OCI-LY1 (cell line): ENCODE measurements around the gene BCAR1.
"Not testable (repeated sequence)": the region's sequence is repeated elsewhere in the genome, so short reads cannot be mapped to it uniquely, and the experiment has no call there.

Experiments
- H2AFZ ChIP-seq: fragments of 200-600 bp; sonication (generic), shearing (Covaris generic); 2 replicates; pipeline ENCODE4 v1.6.0; 2014; ENCODE audit warnings: antibody characterized with exemption, mild to moderate bottlenecking, low read length
- H3F3A ChIP-seq: fragments of 200-600 bp; sonication (generic), shearing (Covaris generic); 2 replicates; pipeline ENCODE4 v1.6.0; 2014; ENCODE audit warnings: mild to moderate bottlenecking, antibody characterized with exemption, low read length, moderate library complexity; ENCODE audit not compliant: insufficient read depth
- H3K27ac ChIP-seq: fragments of 200-600 bp; sonication (generic); 2 replicates; pipeline ENCODE4 v1.5.1; 2014; ENCODE audit warnings: low read length, mixed run types, mild to moderate bottlenecking, low read depth; ENCODE audit not compliant: poor library complexity, severe bottlenecking
- H3K27me3 ChIP-seq: fragments of 200-600 bp; sonication (generic); 2 replicates; pipeline ENCODE4 v1.6.0; 2014; ENCODE audit warnings: antibody characterized with exemption, mild to moderate bottlenecking, low read length, moderate library complexity; ENCODE audit not compliant: insufficient read depth
- H3K36me3 ChIP-seq: fragments of 200-600 bp; sonication (generic); 2 replicates; pipeline ENCODE4 v1.6.1; 2014; ENCODE audit warnings: mild to moderate bottlenecking, antibody characterized with exemption, low read length, moderate library complexity, mixed read lengths; ENCODE audit not compliant: insufficient read depth
- H3K4me1 ChIP-seq: fragments of 200-600 bp; sonication (generic); 2 replicates; pipeline ENCODE4 v1.5.1; 2014; ENCODE audit warnings: mild to moderate bottlenecking, low read length, moderate library complexity; ENCODE audit not compliant: insufficient read depth, severe bottlenecking
- H3K4me2 ChIP-seq: fragments of 200-600 bp; sonication (generic), shearing (Covaris generic); 2 replicates; pipeline ENCODE4 v1.6.1; 2014; ENCODE audit warnings: low read length
- H3K4me3 ChIP-seq: fragments of 200-600 bp; sonication (generic); 2 replicates; pipeline ENCODE4 v1.5.1; 2014; ENCODE audit warnings: low read length, low read depth, mild to moderate bottlenecking, mixed read lengths; ENCODE audit not compliant: poor library complexity, severe bottlenecking
- H3K79me2 ChIP-seq: fragments of 200-600 bp; shearing (Covaris generic); 2 replicates; pipeline ENCODE4 v1.6.1; 2016; ENCODE audit warnings: mixed run types, low read length, mixed read lengths; ENCODE audit not compliant: insufficient read depth
- H3K9ac ChIP-seq: fragments of 200-600 bp; sonication (generic), shearing (Covaris generic); 2 replicates; pipeline ENCODE4 v1.6.1; 2014; ENCODE audit warnings: mild to moderate bottlenecking, low read length, mixed read lengths
- H3K9me2 ChIP-seq: fragments of 200-600 bp; sonication (generic), shearing (Covaris generic); 2 replicates; pipeline ENCODE4 v1.6.1; 2014; ENCODE audit warnings: low read depth, mild to moderate bottlenecking, low read length, mixed read lengths
- H3K9me3 ChIP-seq: fragments of 200-600 bp; shearing (Covaris generic); 2 replicates; pipeline ENCODE4 v1.6.1; 2014; ENCODE audit warnings: low read length, mixed read lengths
- H4K20me1 ChIP-seq: fragments of 200-600 bp; sonication (generic), shearing (Covaris generic); 2 replicates; pipeline ENCODE4 v1.6.0; 2016; ENCODE audit warnings: mild to moderate bottlenecking, low read length; ENCODE audit not compliant: insufficient read depth
- EZH2 ChIP-seq: fragments of 200-600 bp; sonication (generic), shearing (Covaris generic); IDR thresholded peaks from 2 replicates; pipeline ENCODE4 v1.8.0; 2017; ENCODE audit warnings: borderline replicate concordance, mixed run types, mild to moderate bottlenecking, antibody characterized with exemption, low read length, moderate library complexity, mixed read lengths
- TF ChIP-seq, protein P1 (sequence below): fragments of 200-600 bp; sonication (generic), shearing (Covaris generic); IDR thresholded peaks from 2 replicates; pipeline ENCODE4 v1.5.1; 2017; ENCODE audit warnings: mild to moderate bottlenecking, antibody characterized with exemption, low read length, moderate library complexity, mixed read lengths

BCAR1 gene

DNA sequence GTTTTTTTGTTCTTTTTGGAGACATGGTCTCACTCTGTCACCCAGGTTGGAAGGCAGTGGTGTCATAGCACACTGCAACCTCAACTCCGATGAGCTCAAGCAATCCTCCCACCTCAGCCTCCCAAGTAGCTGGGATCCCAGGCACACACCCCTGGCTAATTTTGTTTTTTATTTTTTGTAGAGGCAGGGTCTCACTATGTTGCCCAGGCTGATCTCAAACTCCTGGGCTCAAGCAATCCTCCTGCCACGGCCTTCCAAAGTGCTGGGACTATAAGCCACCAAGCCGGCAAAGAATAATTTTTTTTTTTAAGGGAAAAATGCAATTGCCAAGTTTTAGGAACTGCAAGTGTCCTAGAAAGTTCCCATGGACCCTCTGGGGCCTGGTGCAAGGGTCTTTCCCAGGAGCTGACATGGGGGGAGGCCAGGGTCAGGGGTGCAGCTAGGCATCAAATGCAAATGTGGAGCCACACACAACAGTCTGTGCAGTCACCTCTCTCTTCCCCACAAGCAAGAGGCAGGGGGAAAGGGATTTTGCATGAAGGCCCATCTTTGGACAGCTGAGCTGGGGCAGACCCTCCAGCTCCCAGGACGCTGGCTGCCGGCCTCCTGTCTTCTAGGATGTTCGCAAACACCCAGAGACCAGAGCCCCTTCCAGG lies 20.1 kb upstream of the BCAR1 start:
- no peak overlapping the region for H3K4me2 ChIP-seq
- H3K4me3 ChIP-seq: no peak overlapping the region
- no peak overlapping the region for H3K9ac ChIP-seq
- no peaks in the 10 kb centered on the region for H3K4me1 ChIP-seq
- H3K9me3 ChIP-seq: no peaks in the 10 kb centered on the region
- TF ChIP-seq, protein P1, sequence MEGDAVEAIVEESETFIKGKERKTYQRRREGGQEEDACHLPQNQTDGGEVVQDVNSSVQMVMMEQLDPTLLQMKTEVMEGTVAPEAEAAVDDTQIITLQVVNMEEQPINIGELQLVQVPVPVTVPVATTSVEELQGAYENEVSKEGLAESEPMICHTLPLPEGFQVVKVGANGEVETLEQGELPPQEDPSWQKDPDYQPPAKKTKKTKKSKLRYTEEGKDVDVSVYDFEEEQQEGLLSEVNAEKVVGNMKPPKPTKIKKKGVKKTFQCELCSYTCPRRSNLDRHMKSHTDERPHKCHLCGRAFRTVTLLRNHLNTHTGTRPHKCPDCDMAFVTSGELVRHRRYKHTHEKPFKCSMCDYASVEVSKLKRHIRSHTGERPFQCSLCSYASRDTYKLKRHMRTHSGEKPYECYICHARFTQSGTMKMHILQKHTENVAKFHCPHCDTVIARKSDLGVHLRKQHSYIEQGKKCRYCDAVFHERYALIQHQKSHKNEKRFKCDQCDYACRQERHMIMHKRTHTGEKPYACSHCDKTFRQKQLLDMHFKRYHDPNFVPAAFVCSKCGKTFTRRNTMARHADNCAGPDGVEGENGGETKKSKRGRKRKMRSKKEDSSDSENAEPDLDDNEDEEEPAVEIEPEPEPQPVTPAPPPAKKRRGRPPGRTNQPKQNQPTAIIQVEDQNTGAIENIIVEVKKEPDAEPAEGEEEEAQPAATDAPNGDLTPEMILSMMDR: no peak
- no peak for TF ChIP-seq EZH2
- H3K27ac ChIP-seq: no peak overlapping the region
- H3K79me2 ChIP-seq: no peaks in the 10 kb centered on the region
- no peak overlapping the region for H2AFZ ChIP-seq
- H3K36me3 ChIP-seq: no peaks in the 10 kb centered on the region
- H3F3A ChIP-seq: no peaks in the 10 kb centered on the region
- no peaks in the 10 kb centered on the region for H4K20me1 ChIP-seq
- peaks cover 6% of the 10 kb centered on the region; the same call in 1 of the 2 replicates for H3K27me3 ChIP-seq
- H3K9me2 ChIP-seq: no peaks in the 10 kb centered on the region

DNA sequence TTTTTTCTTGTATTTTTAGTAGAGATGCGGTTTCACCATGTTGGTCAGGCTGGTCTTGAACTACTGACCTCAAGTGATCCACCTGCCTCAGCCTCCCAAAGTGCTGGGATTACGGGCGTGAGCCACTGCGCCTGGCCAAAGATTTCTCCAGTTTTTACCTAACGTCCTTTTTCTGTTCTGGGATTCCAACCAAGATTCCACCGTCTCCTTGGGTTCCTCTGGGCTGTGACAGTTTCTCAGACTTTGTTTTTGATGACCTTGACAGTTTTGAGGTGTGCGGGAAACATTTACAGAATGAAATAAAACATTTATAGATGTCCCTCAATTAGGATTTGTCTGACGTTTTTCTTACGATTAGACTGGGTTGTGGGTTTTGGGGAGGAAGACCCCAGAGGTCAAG lies 17.9 kb upstream of the BCAR1 start:
- not testable (repeated sequence) for H3K36me3 ChIP-seq, H3K4me3 ChIP-seq, H3K4me2 ChIP-seq, H4K20me1 ChIP-seq, H3K79me2 ChIP-seq, H3F3A ChIP-seq, H3K27me3 ChIP-seq, H2AFZ ChIP-seq, H3K27ac ChIP-seq, H3K9me3 ChIP-seq, H3K9me2 ChIP-seq, H3K9ac ChIP-seq
- peaks cover 15% of the 10 kb centered on the region for H3K4me1 ChIP-seq

- Histone ChIP-seq H2AFZ (no peak overlapping the region), H3K27ac (no peak overlapping the region), H3F3A (no peaks in the 10 kb centered on the region), H3K9ac (no peak overlapping the region), H4K20me1 (no peaks in the 10 kb centered on the region), H3K9me2 (no peaks in the 10 kb centered on the region), H3K27me3 (0 out of 2 replicates have a peak, but pooled peaks cover 9% of the 10 kb centered on the region), H3K79me2 (no peaks in the 10 kb centered on the region), H3K4me1 (peaks cover 15% of the 10 kb centered on the region), H3K4me3 (no peak overlapping the region), H3K36me3 (no peaks in the 10 kb centered on the region), H3K4me2 (no peak overlapping the region), H3K9me3 (no peaks in the 10 kb centered on the region)
- TF ChIP-seq, protein P1: no peak
- TF ChIP-seq EZH2: no peak
Observed at GRCh38 chr16:75267631-75268264, 16.3 kb upstream of the BCAR1 start.
